ENCODE data around the gene SEPTIN2. TPM values are rescaled to one million over a fixed set of nuclear protein-coding genes. Genes with fewer than 3 reads are reported as not detected.
"Not testable (repeated sequence)": the region's sequence is repeated elsewhere in the genome, so short reads cannot be mapped to it uniquely, and the experiment has no call there.

The SEPTIN2 gene
- total RNA-seq, 1 donor from 2014 or later: 177 TPM

GRCh38 chr2:241386519-241386918, 70.8 kb downstream of the SEPTIN2 start:
- ATAC-seq: no peak

GRCh38 chr2:241389697-241390096, 74.0 kb downstream of the SEPTIN2 start:
- peak; percentile 34 for ATAC-seq

- peak; percentile 86 for ATAC-seq
These were observed 74.8 kb downstream of the SEPTIN2 start for GRCh38 chr2:241390301-241391206.

GRCh38 chr2:241391892-241392665, 76.4 kb downstream of the SEPTIN2 start:
- ATAC-seq: peak; percentile 45

- not testable (repeated sequence) for ATAC-seq
These were observed 77.0 kb downstream of the SEPTIN2 start for GRCh38 chr2:241392753-241393152.

- no peak for ATAC-seq
These were observed 77.9 kb downstream of the SEPTIN2 start for GRCh38 chr2:241393524-241394196.

GRCh38 chr2:241396809-241397208, 81.1 kb downstream of the SEPTIN2 start:
- not testable (repeated sequence) for ATAC-seq

GRCh38 chr2:241399941-241400922, 84.5 kb downstream of the SEPTIN2 start:
- ATAC-seq: peak; percentile 41

Other genes starting within 250 kb of the SEPTIN2 start
- gene MTERF4, start 213.6 kb upstream of the SEPTIN2 start, total RNA-seq: 23.7 TPM
- 12.2 TPM for gene PASK, start 166.5 kb upstream of the SEPTIN2 start, total RNA-seq
- gene PPP1R7, start 165.5 kb upstream of the SEPTIN2 start, total RNA-seq: 74.7 TPM
- gene ANO7, start 127.2 kb upstream of the SEPTIN2 start, total RNA-seq: 0.12 TPM
- 320 TPM for gene HDLBP, start 253 bp upstream of the SEPTIN2 start, total RNA-seq
- gene FARP2, start 40.4 kb downstream of the SEPTIN2 start, total RNA-seq: 33.5 TPM
- 82.4 TPM for gene STK25, start 192.7 kb downstream of the SEPTIN2 start, total RNA-seq
- gene BOK, start 242.8 kb downstream of the SEPTIN2 start, total RNA-seq: 35.0 TPM